ENCODE data around the gene MGAT3. TPM values are rescaled to one million over a fixed set of nuclear protein-coding genes. Genes with fewer than 3 reads are reported as not detected.

MGAT3 gene
- total and polyA plus RNA-seq, 9 of the 15 experiments (the other 6 are each of a cell fraction or from before 2014, with no cell fraction given), result 0.10 to 11.5 (median 4.6) TPM

GRCh38 chr22:39452740-39453040 is 4.1 kb upstream of the MGAT3 start (continued):
- no peak for TF ChIP-seq DLX4 (CRISPR knock-in tag; IDR thresholded peaks at IDR 0.05)
- peak; percentile 34; the same call in 1 of the 2 replicates for TF ChIP-seq FOSL1 (tag; conservative IDR thresholded peaks at IDR 0.05)

- H3K4me2 ChIP-seq (ENCODE audit: insufficient read depth, low read length), result no peak overlapping the region
- 38% methylated on average over 6 of the region's 9 CpGs for WGBS (ENCODE audit: insufficient coverage, low coverage, missing lambda C conversion rate)
- H3K4me1 ChIP-seq (replicated peaks in 1 of 2; ENCODE audit: control insufficient read depth in 2 of 2, insufficient read depth in 2 of 2, low read length in 2 of 2), result peaks cover 36 to 66% of the 10 kb centered on the region in 2 experiments; a peak in 4 of 5 replicates
- ChIA-PET CTCF (ENCODE audit: low intra/inter-chr PET ratio) (no interaction called here), POLR2A (interaction anchor here (1.0 to 1.7 kb wide), 6 partner anchors 11 to 137 kb away, joined by 4 to 8 read pairs (median 5); partner anchors contain the start of gene RPL3)
- peak overlapping the region in 1 of 2 experiments; percentile 31; a peak in 2 of 4 replicates for H3K9ac ChIP-seq (ENCODE audit: insufficient read depth in 1 of 2, low read depth in 2 of 2, low read length in 2 of 2)
- no peaks in the 10 kb centered on the region for H3K9me3 ChIP-seq (replicated peaks; ENCODE audit: control insufficient read depth, insufficient read depth, low read depth, low read length)
- in situ Hi-C loops (cut with MboI) (no loop called here), intact Hi-C loops (cut with micrococcal nuclease) (no loop called here)
- FAIRE-seq (peak; percentile 87), ATAC-seq (peak; percentile 40), DNase-seq (ENCODE audit: extremely low read depth in 1 of 4, low spot score in 3 of 4) (peak in 2 of 4 experiments; percentile 39 to 67)
- H4K20me1 ChIP-seq (replicated peaks; ENCODE audit: control insufficient read depth, insufficient read depth, low read length), result no peaks in the 10 kb centered on the region
- no peaks in the 10 kb centered on the region for H3K9me1 ChIP-seq (ENCODE audit: control insufficient read depth, insufficient read depth, low read length)
- H3K27me3 ChIP-seq (ENCODE audit: control insufficient read depth in 2 of 2, insufficient read depth in 2 of 2, low read length in 2 of 2), result no peaks in the 10 kb centered on the region
- H3K79me2 ChIP-seq (ENCODE audit: control insufficient read depth, insufficient read depth, low read length), result peaks cover 13% of the 10 kb centered on the region
- H2AFZ ChIP-seq (ENCODE audit: low read depth, low read length), result no peak overlapping the region
- no TSS peak for BruUV-seq (replicated peaks)
- H3K4me3 ChIP-seq, result no peak overlapping the region
- H3K27ac ChIP-seq (ENCODE audit: extremely low read depth, low read depth, low read length), result peak overlapping the region; percentile 22; the same call in 1 of the 3 replicates
- no peaks in the 10 kb centered on the region for H3K36me3 ChIP-seq (ENCODE audit: control insufficient read depth, insufficient read depth, low read length)
- TF ChIP-seq RBM25 (IDR thresholded peaks at IDR 0.05; ENCODE audit: low read depth, low read length, severe bottlenecking) (peak; percentile 87), HMG20A (CRISPR knock-in tag; conservative IDR thresholded peaks at IDR 0.05) (no peak), RCOR1 (IDR thresholded peaks at IDR 0.05; ENCODE audit: borderline replicate concordance in 1 of 2, low read depth in 2 of 2, low read length in 2 of 2) (peak; percentile 72 to 76; a peak in 3 of 4 replicates), NONO (IDR thresholded peaks at IDR 0.05; ENCODE audit: low read depth in 2 of 2, low read length in 1 of 2) (no peak), TFAP4 (CRISPR knock-in tag; IDR thresholded peaks at IDR 0.05; ENCODE audit: borderline replicate concordance) (peak; percentile 59; the same call in 1 of the 2 replicates), CTBP1 (IDR thresholded peaks at IDR 0.05; ENCODE audit: borderline replicate concordance) (0 out of 2 replicates have a peak, but pooled peaks have one; percentile 20), CBFA2T3 (IDR thresholded peaks at IDR 0.05) (peak; percentile 29), ATF1 (CRISPR knock-in tag; IDR thresholded peaks at IDR 0.05) (no peak), ATF1 (tag; IDR thresholded peaks at IDR 0.05) (0 out of 2 replicates have a peak, but pooled peaks have one; percentile 42), SMARCA5 (IDR thresholded peaks at IDR 0.05) (peak; percentile 62), PTBP1 (IDR thresholded peaks at IDR 0.05; ENCODE audit: low read depth, low read length) (peak; percentile 64; the same call in 1 of the 2 replicates), CBX3 (IDR thresholded peaks at IDR 0.05; ENCODE audit: borderline replicate concordance in 1 of 2, low read length in 2 of 2) (0 out of 3 replicates have a peak, but pooled peaks of 1 of the 2 experiments have one; percentile 18), KDM1A (IDR thresholded peaks at IDR 0.05) (peak; percentile 91 to 95), ATF7 (IDR thresholded peaks at IDR 0.05) (no peak), MAZ (CRISPR knock-in tag; conservative IDR thresholded peaks at IDR 0.05 in 1 of 2, IDR thresholded peaks at IDR 0.05 in 1 of 2) (0 out of 4 replicates have a peak, but pooled peaks of 1 of the 2 experiments have one; percentile 24), NFATC3 (IDR thresholded peaks at IDR 0.05) (no peak), FOSL1 (tag; conservative IDR thresholded peaks at IDR 0.05) (0 out of 2 replicates have a peak, but pooled peaks have one; percentile 16), ZNF146 (CRISPR knock-in tag; IDR thresholded peaks at IDR 0.05; ENCODE audit: unreplicated experiment) (no peak), KLF13 (tag; IDR thresholded peaks at IDR 0.05; ENCODE audit: borderline replicate concordance, low read depth) (no peak), BCOR (IDR thresholded peaks at IDR 0.05) (peak; percentile 95), ZNF324 (CRISPR knock-in tag; IDR thresholded peaks at IDR 0.05) (no peak)
These were observed 2.9 kb upstream of the MGAT3 start for GRCh38 chr22:39453765-39454378.
